ENCODE data around the gene KMT2A.
A peak's percentile ranks its signal among the peaks of the same experiment; 100 is the strongest.

KMT2A gene

DNA sequence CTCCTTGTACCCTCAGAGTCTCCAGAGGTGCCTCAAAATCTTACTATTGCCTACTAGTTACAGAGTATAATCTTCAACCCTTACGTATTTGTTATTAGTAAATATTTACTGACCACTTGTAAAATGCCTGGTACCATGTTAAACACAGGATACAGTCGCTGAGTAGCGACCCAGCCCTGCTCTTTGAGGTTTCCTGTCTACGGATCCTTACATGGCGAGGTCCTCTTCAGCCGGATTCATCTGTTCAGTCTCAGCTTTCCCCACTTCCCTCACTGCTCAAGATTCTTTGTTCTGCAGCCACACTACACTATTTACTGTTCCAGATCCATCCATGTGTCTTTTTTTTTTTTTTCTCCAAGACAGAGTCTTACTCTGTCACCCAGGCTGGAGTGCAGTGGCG, 77.8 kb downstream of the KMT2A start:
- TF ChIP-seq, protein P1, sequence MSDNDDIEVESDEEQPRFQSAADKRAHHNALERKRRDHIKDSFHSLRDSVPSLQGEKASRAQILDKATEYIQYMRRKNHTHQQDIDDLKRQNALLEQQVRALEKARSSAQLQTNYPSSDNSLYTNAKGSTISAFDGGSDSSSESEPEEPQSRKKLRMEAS (IDR thresholded peaks at IDR 0.05): no peak
- TF ChIP-seq TEAD4 (IDR thresholded peaks at IDR 0.05): no peak
- TF ChIP-seq, protein P2, sequence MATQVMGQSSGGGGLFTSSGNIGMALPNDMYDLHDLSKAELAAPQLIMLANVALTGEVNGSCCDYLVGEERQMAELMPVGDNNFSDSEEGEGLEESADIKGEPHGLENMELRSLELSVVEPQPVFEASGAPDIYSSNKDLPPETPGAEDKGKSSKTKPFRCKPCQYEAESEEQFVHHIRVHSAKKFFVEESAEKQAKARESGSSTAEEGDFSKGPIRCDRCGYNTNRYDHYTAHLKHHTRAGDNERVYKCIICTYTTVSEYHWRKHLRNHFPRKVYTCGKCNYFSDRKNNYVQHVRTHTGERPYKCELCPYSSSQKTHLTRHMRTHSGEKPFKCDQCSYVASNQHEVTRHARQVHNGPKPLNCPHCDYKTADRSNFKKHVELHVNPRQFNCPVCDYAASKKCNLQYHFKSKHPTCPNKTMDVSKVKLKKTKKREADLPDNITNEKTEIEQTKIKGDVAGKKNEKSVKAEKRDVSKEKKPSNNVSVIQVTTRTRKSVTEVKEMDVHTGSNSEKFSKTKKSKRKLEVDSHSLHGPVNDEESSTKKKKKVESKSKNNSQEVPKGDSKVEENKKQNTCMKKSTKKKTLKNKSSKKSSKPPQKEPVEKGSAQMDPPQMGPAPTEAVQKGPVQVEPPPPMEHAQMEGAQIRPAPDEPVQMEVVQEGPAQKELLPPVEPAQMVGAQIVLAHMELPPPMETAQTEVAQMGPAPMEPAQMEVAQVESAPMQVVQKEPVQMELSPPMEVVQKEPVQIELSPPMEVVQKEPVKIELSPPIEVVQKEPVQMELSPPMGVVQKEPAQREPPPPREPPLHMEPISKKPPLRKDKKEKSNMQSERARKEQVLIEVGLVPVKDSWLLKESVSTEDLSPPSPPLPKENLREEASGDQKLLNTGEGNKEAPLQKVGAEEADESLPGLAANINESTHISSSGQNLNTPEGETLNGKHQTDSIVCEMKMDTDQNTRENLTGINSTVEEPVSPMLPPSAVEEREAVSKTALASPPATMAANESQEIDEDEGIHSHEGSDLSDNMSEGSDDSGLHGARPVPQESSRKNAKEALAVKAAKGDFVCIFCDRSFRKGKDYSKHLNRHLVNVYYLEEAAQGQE (IDR thresholded peaks at IDR 0.05; ENCODE audit: low read depth): no peak
- TF ChIP-seq NFIC (IDR thresholded peaks at IDR 0.05): no peak
- TF ChIP-seq TAF1 (IDR thresholded peaks at IDR 0.05; ENCODE audit: low read depth): no peak
- TF ChIP-seq TCF12 (IDR thresholded peaks at IDR 0.05; ENCODE audit: low read depth): no peak
- no peak for TF ChIP-seq EP300 (IDR thresholded peaks at IDR 0.05; ENCODE audit: borderline replicate concordance)
- no peak for TF ChIP-seq FOXM1 (IDR thresholded peaks at IDR 0.05; ENCODE audit: borderline replicate concordance, low read depth)
- no peak for TF ChIP-seq YY1 (IDR thresholded peaks at IDR 0.05; ENCODE audit: low read depth)
- TF ChIP-seq CEBPB (IDR thresholded peaks at IDR 0.05): no peak
- TF ChIP-seq EGR1 (IDR thresholded peaks at IDR 0.05): no peak
- TF ChIP-seq, protein P3, sequence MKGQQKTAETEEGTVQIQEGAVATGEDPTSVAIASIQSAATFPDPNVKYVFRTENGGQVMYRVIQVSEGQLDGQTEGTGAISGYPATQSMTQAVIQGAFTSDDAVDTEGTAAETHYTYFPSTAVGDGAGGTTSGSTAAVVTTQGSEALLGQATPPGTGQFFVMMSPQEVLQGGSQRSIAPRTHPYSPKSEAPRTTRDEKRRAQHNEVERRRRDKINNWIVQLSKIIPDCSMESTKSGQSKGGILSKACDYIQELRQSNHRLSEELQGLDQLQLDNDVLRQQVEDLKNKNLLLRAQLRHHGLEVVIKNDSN (IDR thresholded peaks at IDR 0.05): no peak
- no peak for TF ChIP-seq RAD21 (IDR thresholded peaks at IDR 0.05; ENCODE audit: low read depth)

DNA sequence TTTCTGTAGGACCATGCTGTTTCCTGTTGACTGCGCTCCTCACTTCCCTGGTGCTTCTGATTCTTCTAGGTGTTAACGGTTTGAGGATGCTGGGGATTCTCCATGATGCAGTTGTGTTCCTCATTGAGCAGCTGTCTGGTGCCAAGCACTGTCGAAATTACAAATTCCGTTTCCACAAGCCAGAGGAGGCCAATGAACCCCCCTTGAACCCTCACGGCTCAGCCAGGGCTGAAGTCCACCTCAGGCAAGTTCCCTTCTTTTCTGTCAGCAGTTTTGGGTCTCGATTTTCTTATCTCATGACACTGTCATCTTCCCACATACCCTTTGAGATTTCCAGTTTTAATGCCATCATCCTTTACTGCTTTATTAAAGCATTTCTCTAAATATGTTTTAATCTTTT, 83.3 kb downstream of the KMT2A start:
- TF ChIP-seq EP300 (IDR thresholded peaks at IDR 0.05; ENCODE audit: borderline replicate concordance) (no peak), FOXM1 (IDR thresholded peaks at IDR 0.05; ENCODE audit: borderline replicate concordance, low read depth) (no peak), EGR1 (IDR thresholded peaks at IDR 0.05) (no peak), ZBTB7A (IDR thresholded peaks at IDR 0.05; ENCODE audit: low read depth) (no peak), CREB1 (IDR thresholded peaks at IDR 0.05; ENCODE audit: low read depth) (no peak), TAF1 (IDR thresholded peaks at IDR 0.05; ENCODE audit: low read depth) (no peak)
- TF ChIP-seq, protein P3 (IDR thresholded peaks at IDR 0.05): no peak
- TF ChIP-seq, protein P2 (IDR thresholded peaks at IDR 0.05; ENCODE audit: low read depth): no peak

DNA sequence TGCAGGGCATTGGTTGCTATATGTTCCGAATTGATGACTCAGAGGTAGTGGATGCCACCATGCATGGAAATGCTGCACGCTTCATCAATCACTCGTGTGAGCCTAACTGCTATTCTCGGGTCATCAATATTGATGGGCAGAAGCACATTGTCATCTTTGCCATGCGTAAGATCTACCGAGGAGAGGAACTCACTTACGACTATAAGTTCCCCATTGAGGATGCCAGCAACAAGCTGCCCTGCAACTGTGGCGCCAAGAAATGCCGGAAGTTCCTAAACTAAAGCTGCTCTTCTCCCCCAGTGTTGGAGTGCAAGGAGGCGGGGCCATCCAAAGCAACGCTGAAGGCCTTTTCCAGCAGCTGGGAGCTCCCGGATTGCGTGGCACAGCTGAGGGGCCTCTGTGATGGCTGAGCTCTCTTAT, 85.6 kb downstream of the KMT2A start:
- TF ChIP-seq TEAD4 (IDR thresholded peaks at IDR 0.05) (no peak), CEBPB (IDR thresholded peaks at IDR 0.05) (no peak), EP300 (IDR thresholded peaks at IDR 0.05; ENCODE audit: borderline replicate concordance) (no peak), EGR1 (IDR thresholded peaks at IDR 0.05) (no peak), TAF1 (IDR thresholded peaks at IDR 0.05; ENCODE audit: low read depth) (no peak), FOXM1 (IDR thresholded peaks at IDR 0.05; ENCODE audit: borderline replicate concordance, low read depth) (no peak), NFIC (IDR thresholded peaks at IDR 0.05) (no peak), RAD21 (IDR thresholded peaks at IDR 0.05; ENCODE audit: low read depth) (no peak), ZBTB7A (IDR thresholded peaks at IDR 0.05; ENCODE audit: low read depth) (no peak), CREB1 (IDR thresholded peaks at IDR 0.05; ENCODE audit: low read depth) (no peak), YY1 (IDR thresholded peaks at IDR 0.05; ENCODE audit: low read depth) (no peak), TCF12 (IDR thresholded peaks at IDR 0.05; ENCODE audit: low read depth) (no peak)
- TF ChIP-seq, protein P1 (IDR thresholded peaks at IDR 0.05): no peak
- TF ChIP-seq, protein P3 (IDR thresholded peaks at IDR 0.05): no peak
- TF ChIP-seq, protein P2 (IDR thresholded peaks at IDR 0.05; ENCODE audit: low read depth): no peak

DNA sequence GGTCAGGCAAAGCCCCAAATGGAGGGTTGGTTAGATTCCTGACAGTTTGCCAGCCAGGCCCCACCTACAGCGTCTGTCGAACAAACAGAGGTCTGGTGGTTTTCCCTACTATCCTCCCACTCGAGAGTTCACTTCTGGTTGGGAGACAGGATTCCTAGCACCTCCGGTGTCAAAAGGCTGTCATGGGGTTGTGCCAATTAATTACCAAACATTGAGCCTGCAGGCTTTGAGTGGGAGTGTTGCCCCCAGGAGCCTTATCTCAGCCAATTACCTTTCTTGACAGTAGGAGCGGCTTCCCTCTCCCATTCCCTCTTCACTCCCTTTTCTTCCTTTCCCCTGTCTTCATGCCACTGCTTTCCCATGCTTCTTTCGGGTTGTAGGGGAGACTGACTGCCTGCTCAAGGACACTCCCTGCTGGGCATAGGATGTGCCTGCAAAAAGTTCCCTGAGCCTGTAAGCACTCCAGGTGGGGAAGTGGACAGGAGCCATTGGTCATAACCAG, 86.3 kb downstream of the KMT2A start:
- peak; percentile 44 for TF ChIP-seq RAD21 (IDR thresholded peaks at IDR 0.05; ENCODE audit: low read depth)
- TF ChIP-seq, protein P2 (IDR thresholded peaks at IDR 0.05; ENCODE audit: low read depth): no peak

All from Ishikawa (cell line).